ENCODE data around the gene HAVCR1. TPM values are rescaled to one million over a fixed set of nuclear protein-coding genes. Genes with fewer than 3 reads are reported as not detected.
A peak's percentile ranks its signal among the peaks of the same experiment; 100 is the strongest.

The HAVCR1 gene
- under 1 TPM in 1 of 3 donors, not detected in 2; 0.59 TPM for polyA plus RNA-seq

DNA sequence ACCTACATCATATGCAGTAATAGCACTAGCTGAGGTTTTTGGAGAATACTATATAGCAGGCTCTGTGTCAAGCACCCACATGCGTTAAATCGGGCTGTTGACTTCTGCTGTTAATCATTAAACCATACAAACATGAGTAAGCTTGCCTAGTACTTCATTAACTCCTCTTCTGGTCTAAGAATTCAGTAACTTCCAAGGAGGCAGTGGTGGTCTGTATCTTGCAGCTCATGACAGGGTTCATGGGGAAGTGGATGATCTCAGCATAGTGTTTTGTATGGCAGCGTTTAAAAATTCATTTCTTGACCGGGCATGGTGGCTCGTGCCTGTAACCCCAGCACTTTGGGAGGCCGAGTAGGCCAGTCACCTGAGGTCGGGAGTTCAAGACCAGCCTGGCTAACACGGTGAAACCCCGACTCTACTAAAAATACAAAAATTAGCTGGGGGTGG, at the start of gene HAVCR1:
Gene HAVCR1 (minus strand): TSS at position 24 of the 447 bp plus-strand sequence. CDS start 1,173 bp downstream, outside the sequence.
- H3K36me3 Mint-ChIP-seq: peaks cover 0 to 17% (median 8%) of the 10 kb centered on the region in 3 donors
- no peak within 1 kb of the TSS for H3K4me3 Mint-ChIP-seq
- peaks cover 0 to 7% of the 10 kb centered on the region in 2 donors for H3K4me1 Mint-ChIP-seq
- no peak for DNase-seq
- H3K27ac Mint-ChIP-seq: peak within 1 kb of the TSS in 2 of 6 donors; percentile 1 to 12
- H3K9me3 Mint-ChIP-seq: peaks cover 0 to under 1% (median 0%) of the 10 kb centered on the region in 6 donors
- peaks cover 0 to 1% (median 0%) of the 10 kb centered on the region in 3 donors for H3K27me3 Mint-ChIP-seq (ENCODE audit: low read depth in 3 of 3)

DNA sequence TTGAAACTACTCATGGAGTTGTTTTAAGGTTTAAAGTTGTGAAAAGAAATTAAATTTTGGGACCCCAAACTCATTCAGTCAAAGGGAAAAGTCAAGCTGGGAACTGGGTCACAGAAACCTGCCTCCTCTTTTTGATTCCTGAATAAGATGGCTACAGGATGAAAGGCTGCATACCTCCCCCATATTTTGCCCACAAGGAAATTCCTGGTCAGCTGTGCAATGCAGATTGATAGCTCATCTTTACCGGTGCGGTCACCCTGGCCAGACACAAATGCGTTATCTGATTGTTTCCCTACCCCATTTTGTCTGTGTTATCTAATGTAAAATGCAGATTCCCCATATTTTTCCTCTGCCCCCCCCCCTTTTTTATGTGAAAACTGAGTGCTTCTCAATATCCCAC, 48.6 kb upstream of the HAVCR1 start:
- Mint-ChIP-seq H3K9me3 (no peaks in the 10 kb centered on the region), H3K4me1 (peaks cover 66 to 78% of the 10 kb centered on the region in 2 donors), H3K4me3 (peak overlapping the region; percentile 94 to 97 (median 96)), H3K27ac (peak overlapping the region; percentile 98 to 100 (median 98)), H3K27me3 (ENCODE audit: low read depth in 3 of 3) (peaks cover 0 to 14% (median 0%) of the 10 kb centered on the region in 3 donors), H3K36me3 (peaks cover 19 to 40% (median 21%) of the 10 kb centered on the region in 3 donors)
- peak; percentile 15 to 24 (median 17) for DNase-seq

DNA sequence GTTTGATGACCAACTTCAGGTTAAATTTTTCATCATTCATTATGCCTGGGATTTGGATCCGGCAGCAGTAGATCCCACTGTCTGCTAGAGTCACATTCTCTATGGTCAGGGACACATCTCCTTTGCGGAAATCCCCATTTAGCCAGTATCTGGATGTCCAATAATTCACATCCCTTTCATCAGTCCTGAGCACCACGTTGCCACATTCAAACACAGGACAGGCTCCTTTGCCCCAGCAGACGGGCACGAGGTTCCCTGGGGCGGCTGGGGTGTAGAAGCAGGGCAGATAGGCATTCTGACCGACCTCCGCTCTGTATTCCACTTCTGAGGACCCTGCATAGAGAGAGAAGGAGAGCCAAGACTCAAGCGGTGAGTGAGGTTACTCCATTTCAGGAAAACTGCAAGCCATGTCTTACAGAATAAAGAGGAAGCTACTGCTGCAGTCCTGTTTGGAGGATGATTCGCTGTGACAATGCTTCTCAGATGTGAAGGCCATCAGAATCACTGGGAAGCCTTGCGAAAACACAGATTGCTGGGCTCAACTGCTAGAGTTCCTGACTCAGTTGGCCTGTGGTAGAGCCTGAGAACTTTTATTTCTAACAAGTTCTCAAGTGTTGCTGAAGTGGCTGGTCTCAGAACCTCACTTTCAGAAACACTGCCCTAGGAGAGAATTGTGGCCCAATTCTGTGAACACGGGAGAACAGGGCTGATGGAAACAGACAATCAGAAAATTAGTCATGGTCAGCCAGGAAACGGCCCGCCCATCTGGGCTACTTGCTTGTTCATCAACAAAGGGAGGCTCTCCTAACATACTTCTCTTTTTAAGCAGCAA, 47.9 kb upstream of the HAVCR1 start:
- H3K4me1 Mint-ChIP-seq: peaks cover 66 to 78% of the 10 kb centered on the region in 2 donors
- peak overlapping the region; percentile 98 to 100 (median 98) for H3K27ac Mint-ChIP-seq
- H3K36me3 Mint-ChIP-seq: peaks cover 19 to 45% (median 25%) of the 10 kb centered on the region in 3 donors
- H3K9me3 Mint-ChIP-seq: no peaks in the 10 kb centered on the region
- H3K27me3 Mint-ChIP-seq (ENCODE audit: low read depth in 3 of 3): peaks cover 0 to 14% (median 0%) of the 10 kb centered on the region in 3 donors
- peak overlapping the region; percentile 94 to 97 (median 96) for H3K4me3 Mint-ChIP-seq
- peak; percentile 36 to 43 (median 41) for DNase-seq

DNA sequence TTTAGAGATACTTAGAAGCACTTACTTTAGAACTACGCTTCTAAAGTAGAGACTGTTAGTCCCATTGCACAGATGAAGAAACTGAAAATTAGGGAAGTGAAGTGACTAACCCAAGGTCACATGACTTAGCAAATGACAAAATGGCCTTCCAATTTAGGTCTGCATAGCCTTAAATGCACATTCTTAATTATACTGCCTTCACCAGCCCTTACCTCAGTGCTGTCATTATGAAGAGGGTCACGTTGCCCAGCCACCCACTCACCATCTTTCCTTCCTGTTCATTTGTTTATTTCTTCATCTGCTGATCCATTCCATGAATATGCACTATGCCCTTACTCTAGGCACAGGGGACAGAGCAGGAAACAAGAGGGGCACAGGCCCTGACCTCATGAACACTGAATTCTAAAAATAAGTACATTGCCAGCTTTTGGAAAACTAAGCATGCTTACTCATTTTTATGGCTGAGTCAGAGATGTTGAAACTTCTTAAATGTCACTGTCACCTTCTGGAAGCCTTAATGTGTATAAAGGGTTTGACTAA, 41.3 kb upstream of the HAVCR1 start:
- peak overlapping the region in 5 of 6 donors; percentile 3 to 78 (median 12) for H3K27ac Mint-ChIP-seq
- H3K4me3 Mint-ChIP-seq: no peak overlapping the region
- H3K9me3 Mint-ChIP-seq: no peaks in the 10 kb centered on the region
- no peaks in the 10 kb centered on the region for H3K27me3 Mint-ChIP-seq (ENCODE audit: low read depth in 3 of 3)
- no peak for DNase-seq
- H3K4me1 Mint-ChIP-seq: peaks cover 26 to 53% of the 10 kb centered on the region in 2 donors
- peaks cover 17 to 45% (median 27%) of the 10 kb centered on the region in 3 donors for H3K36me3 Mint-ChIP-seq

DNA sequence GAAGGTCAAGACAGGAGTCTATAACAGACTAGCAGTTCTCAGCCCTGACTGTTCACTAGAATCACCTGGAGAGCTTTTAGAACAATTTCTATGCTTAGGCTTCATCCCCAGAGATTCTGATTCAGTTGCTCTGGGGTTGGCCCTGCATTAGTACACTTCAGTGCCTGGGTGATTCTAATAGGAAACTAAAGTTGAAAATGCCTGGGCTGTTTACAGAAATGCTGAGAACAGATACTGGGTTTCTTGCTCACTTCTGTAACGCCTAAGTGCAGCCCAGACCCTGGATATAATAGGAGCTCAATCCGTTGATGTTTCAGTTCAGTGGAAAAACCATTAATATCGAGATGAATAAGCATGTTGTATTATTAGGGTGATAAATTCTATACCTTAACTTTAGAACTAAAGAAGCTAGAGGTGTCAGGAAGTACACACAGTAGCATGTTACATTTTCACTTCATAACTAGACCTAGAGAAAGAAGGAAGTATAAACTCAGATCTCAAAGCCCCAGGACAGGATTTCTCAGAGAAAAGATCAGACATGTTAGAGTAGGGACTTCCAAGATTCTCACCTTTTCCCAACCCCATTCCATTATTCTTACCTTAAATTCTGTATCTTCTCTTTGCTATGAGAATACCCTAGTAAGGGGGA, 29.6 kb upstream of the HAVCR1 start:
- Mint-ChIP-seq H3K9me3 (no peaks in the 10 kb centered on the region), H3K4me3 (no peak overlapping the region), H3K4me1 (peaks cover 4 to 12% of the 10 kb centered on the region in 2 donors), H3K27me3 (ENCODE audit: low read depth in 3 of 3) (peaks cover 0 to 1% (median 0%) of the 10 kb centered on the region in 3 donors), H3K36me3 (peaks cover 29 to 56% (median 40%) of the 10 kb centered on the region in 3 donors), H3K27ac (peak overlapping the region; percentile 49 to 79 (median 68))
- no peak for DNase-seq

DNA sequence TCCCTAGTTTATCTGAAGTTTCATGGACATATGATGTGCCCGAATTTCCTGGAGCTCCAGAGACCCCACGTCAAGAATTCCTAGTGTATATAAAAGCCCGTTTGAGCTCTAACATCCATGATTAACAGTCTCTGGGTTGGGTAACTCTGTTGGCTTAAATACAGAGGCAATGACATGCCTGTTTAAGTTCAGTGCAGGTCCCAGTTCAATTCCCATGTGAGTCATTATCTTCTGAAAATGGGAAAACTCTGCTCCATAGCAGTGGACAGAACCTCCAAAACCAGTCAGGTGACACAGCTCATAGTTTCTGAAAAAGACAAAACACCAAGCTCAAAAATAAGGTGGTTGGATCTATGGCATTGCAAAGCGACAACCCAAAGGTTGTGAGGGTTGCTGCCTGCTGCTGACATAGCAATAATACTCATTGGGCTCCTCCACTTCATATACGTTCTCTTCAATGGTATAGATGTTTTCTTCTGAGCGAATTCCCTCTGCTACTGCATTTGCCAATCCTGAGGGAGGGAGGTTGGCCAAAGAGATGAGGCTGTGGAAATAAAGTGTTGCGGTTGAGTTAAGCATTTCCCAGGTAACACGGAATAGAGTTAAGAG, 27.9 kb upstream of the HAVCR1 start:
- Mint-ChIP-seq H3K9me3 (no peaks in the 10 kb centered on the region), H3K4me3 (no peak overlapping the region), H3K27ac (peak overlapping the region in 4 of 6 donors; percentile 43 to 67 (median 51)), H3K36me3 (peaks cover 26 to 57% (median 41%) of the 10 kb centered on the region in 3 donors), H3K4me1 (peaks cover 4 to 12% of the 10 kb centered on the region in 2 donors), H3K27me3 (ENCODE audit: low read depth in 3 of 3) (peaks cover 0 to 1% (median 0%) of the 10 kb centered on the region in 3 donors)
- DNase-seq: no peak

DNA sequence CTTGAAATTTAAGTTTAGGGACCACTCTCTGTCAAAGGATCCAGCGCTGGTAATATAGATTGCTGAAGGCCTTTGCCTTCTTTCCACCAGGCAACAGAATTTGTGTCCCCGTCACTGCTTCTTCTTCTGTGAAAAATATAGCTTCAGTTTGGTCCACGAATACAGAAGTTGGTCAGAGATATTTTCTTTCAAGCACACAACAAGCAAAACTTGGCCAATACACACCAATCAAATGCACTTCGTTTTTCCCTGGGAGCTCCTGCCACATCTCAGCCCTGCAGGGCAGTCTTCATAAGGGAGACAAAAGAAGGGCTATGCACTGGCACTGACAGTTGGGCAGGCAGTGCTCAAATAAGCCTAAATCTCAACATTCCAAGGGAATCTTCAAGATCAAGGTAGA, 27.0 kb upstream of the HAVCR1 start:
- DNase-seq: no peak
- Mint-ChIP-seq H3K4me3 (no peak overlapping the region), H3K27me3 (ENCODE audit: low read depth in 3 of 3) (peaks cover 0 to 1% (median 0%) of the 10 kb centered on the region in 3 donors), H3K9me3 (no peaks in the 10 kb centered on the region), H3K4me1 (peaks cover 4 to 12% of the 10 kb centered on the region in 2 donors), H3K27ac (peak overlapping the region in 4 of 6 donors; percentile 3 to 74 (median 69)), H3K36me3 (peaks cover 21 to 51% (median 35%) of the 10 kb centered on the region in 3 donors)

DNA sequence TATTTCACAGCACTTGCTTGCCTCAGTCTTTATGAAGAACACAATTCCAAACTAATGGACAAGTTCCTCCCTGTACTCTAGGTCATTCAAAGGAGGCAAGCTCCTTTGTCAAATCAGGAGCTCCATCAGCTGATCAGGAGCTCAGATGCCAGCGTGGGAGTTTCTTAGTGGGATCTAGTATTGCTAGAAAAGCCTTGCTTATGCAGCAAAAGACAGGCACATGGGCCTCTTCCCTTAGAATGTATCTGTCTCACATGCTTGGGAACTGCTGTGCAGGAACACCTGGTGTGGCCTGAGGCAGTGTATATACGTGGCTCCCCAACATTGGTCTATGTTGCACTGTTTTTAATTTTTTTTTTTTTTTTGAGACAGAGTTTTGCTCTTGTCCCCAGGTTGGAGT, 21.4 kb upstream of the HAVCR1 start:
- no peak overlapping the region for H3K4me3 Mint-ChIP-seq
- peak overlapping the region in 3 of 6 donors; percentile 27 to 49 (median 48) for H3K27ac Mint-ChIP-seq
- peaks cover 0 to 2% (median under 1%) of the 10 kb centered on the region in 3 donors for H3K27me3 Mint-ChIP-seq (ENCODE audit: low read depth in 3 of 3)
- no peak for DNase-seq
- H3K36me3 Mint-ChIP-seq: peaks cover 4 to 10% (median 5%) of the 10 kb centered on the region in 3 donors
- H3K9me3 Mint-ChIP-seq: no peaks in the 10 kb centered on the region
- H3K4me1 Mint-ChIP-seq: peaks cover 6 to 17% of the 10 kb centered on the region in 2 donors

DNA sequence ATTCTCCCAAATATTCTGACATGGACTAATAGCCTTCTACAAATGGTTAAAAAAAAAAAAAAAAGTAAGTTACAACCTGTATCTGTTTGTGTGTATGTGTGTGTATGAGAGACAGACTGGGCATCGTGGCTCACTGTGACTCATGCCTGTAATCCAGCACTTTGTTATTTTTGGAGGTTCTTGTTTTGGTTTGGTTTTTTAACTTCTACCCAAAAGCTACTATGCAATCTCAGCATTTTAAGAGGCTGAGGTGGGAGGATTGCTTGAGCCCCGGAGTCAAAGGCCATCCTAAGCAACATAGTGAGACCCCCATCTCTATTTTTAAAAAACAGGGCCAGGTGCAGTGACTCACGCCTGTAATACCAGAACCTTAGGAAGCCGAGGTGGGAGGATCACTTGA, 17.6 kb upstream of the HAVCR1 start:
- Mint-ChIP-seq H3K27ac (peak overlapping the region in 3 of 6 donors; percentile 7 to 37 (median 8)), H3K9me3 (no peaks in the 10 kb centered on the region), H3K4me3 (no peak overlapping the region), H3K27me3 (ENCODE audit: low read depth in 3 of 3) (peaks cover 0 to 2% (median 2%) of the 10 kb centered on the region in 3 donors), H3K36me3 (peaks cover 0 to 7% (median 3%) of the 10 kb centered on the region in 3 donors), H3K4me1 (peaks cover 21 to 31% of the 10 kb centered on the region in 2 donors)
- DNase-seq: no peak

DNA sequence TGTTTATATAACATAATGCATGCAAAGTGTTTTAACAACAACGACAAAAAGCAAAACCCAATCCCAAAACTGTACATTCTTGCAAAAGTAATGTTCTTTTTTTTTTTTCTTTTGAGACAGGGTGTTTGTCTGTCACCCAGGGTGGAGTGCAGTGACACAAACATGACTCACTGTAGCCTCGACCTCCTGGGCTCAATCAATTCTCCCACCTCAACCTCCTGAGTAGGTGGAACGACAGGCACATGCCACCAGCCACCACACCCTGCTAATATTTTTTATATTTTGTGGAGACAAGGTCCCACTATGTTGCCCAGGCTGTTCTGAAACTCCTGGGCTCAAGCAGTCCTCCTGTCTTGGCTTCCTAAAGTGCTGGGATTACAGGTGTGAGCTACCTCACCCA, 13.6 kb upstream of the HAVCR1 start:
- peak overlapping the region; percentile 3 to 80 (median 63) for H3K27ac Mint-ChIP-seq
- H3K4me1 Mint-ChIP-seq: peaks cover 21 to 32% of the 10 kb centered on the region in 2 donors
- peak overlapping the region in 2 of 5 donors; percentile 1 to 6 for H3K4me3 Mint-ChIP-seq
- peaks cover 0 to 9% (median 0%) of the 10 kb centered on the region in 3 donors for H3K36me3 Mint-ChIP-seq
- DNase-seq: peak; percentile 15 to 25 (median 18)
- H3K9me3 Mint-ChIP-seq: no peaks in the 10 kb centered on the region
- H3K27me3 Mint-ChIP-seq (ENCODE audit: low read depth in 3 of 3): peaks cover 0 to 2% (median 2%) of the 10 kb centered on the region in 3 donors

DNA sequence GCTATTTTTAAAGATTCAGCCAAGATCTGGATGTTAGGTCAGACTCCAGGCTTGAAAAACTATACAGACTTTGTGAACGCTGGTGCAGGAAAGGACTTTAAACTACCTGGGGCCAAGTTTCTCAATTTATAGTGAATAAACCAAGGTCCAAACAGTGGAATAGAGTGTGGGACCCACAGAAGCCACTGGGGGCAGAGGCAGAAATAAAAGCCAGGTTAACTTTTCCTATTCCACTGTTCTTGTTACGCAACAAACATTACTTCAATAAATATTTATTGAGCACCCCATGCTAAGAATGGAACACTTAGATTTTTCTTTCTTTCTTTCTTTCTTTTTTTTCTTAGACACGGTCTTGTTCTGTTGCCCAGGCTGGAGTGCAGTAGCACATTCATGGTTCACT, 11.0 kb upstream of the HAVCR1 start:
- no peak for DNase-seq
- Mint-ChIP-seq H3K9me3 (no peaks in the 10 kb centered on the region), H3K4me1 (peaks cover 14 to 20% of the 10 kb centered on the region in 2 donors), H3K27ac (peak overlapping the region in 1 of 6 donors; percentile 44), H3K27me3 (ENCODE audit: low read depth in 3 of 3) (no peaks in the 10 kb centered on the region), H3K4me3 (no peak overlapping the region), H3K36me3 (peaks cover 0 to 9% (median 0%) of the 10 kb centered on the region in 3 donors)

DNA sequence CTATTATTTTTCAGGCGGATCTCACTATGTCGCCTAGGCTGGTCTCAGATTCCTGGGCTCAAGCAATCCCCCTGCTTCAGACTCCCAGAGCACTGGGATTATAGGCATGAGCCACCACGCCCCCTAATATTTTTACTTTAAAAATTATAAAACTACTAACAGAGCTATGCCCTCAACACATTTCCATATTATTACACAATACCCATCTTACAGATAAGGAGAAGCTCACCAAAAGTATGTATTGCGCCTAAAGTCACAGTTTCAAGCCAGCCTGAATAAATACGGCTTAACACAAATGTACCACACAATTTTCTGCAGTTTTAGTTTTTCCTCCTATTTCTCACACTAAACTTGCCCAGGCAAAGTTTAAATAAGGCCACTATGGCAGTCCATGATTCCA, 9.9 kb upstream of the HAVCR1 start:
- peak overlapping the region in 3 of 6 donors; percentile 44 to 59 (median 46) for H3K27ac Mint-ChIP-seq
- DNase-seq: no peak
- H3K27me3 Mint-ChIP-seq (ENCODE audit: low read depth in 3 of 3): no peaks in the 10 kb centered on the region
- H3K4me3 Mint-ChIP-seq: no peak overlapping the region
- peaks cover 0 to 6% (median 0%) of the 10 kb centered on the region in 3 donors for H3K36me3 Mint-ChIP-seq
- peaks cover 14 to 25% of the 10 kb centered on the region in 2 donors for H3K4me1 Mint-ChIP-seq
- peaks cover 0 to 2% (median 0%) of the 10 kb centered on the region in 6 donors for H3K9me3 Mint-ChIP-seq

DNA sequence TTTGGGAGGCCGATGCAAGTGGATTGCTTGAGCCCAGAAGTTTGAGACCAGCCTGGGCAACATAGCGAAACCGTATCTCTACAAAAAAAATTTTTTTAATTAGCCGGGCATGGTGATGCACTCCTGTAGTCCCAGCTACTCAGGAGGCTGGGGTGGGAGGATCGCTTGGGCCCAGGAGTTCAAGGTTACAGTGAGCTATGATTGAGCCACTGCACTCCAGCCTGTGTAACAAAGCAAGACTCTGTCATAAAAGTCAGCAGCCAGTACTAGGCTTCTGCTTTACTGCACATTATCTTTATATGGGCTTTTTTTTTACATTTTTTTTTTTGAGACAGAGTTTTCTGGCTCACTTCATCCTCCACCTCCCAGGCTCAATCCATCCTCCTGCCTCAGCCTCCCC, 9.4 kb upstream of the HAVCR1 start:
- DNase-seq: no peak
- Mint-ChIP-seq H3K9me3 (peaks cover 0 to 2% (median 0%) of the 10 kb centered on the region in 6 donors), H3K27me3 (ENCODE audit: low read depth in 3 of 3) (no peaks in the 10 kb centered on the region), H3K4me3 (no peak overlapping the region), H3K27ac (no peak overlapping the region), H3K36me3 (peaks cover 0 to 6% (median 0%) of the 10 kb centered on the region in 3 donors), H3K4me1 (peaks cover 14 to 27% of the 10 kb centered on the region in 2 donors)
